Left lung (tissue), 10 donors: Measurements from ENCODE around the gene HGS. TPM values are rescaled to one million over a fixed set of nuclear protein-coding genes. Genes with fewer than 3 reads are reported as not detected.

Experiments
- ATAC-seq: fragments of 200-7000 bp; cut with Tn5 transposase; one replicate; pipeline ENCODE4 v1.9.1; 2020; ENCODE audit warnings: moderate library complexity
- DNase-seq, 4 donors: peaks; one replicate each; pipeline ENCODE4 v3.0.0-alpha.2; 2013 to 2020
- H3K27ac ChIP-seq, 2 donors: fragments of 200-600 bp; sonication (generic) in 1 of 2; one replicate each; pipeline versions ENCODE4 v1.5.0 to v1.8.0; 2020 to 2021
- H3K27me3 ChIP-seq, 2 donors: fragments of 200-600 bp; sonication (generic) in 1 of 2; one replicate each; pipeline versions ENCODE4 v1.5.0 to v1.8.0; 2020 to 2021
- H3K36me3 ChIP-seq, 2 donors: fragments of 200-600 bp; sonication (generic) in 1 of 2; one replicate each; pipeline versions ENCODE4 v1.5.0 to v1.8.0; 2020 to 2021
- H3K4me1 ChIP-seq, 2 donors: fragments of 200-600 bp; one replicate each; pipeline ENCODE4 v1.8.0; 2021
- H3K4me3 ChIP-seq, 2 donors: fragments of 200-600 bp; sonication (generic) in 1 of 2; one replicate each; pipeline versions ENCODE4 v1.5.0 to v1.8.0; 2020 to 2021; ENCODE audit warnings: mild to moderate bottlenecking in 1 of 2
- H3K9me3 ChIP-seq, 2 donors: fragments of 200-600 bp; sonication (generic) in 1 of 2; one replicate each; pipeline versions ENCODE4 v1.5.0 to v1.8.0; 2020 to 2021
- intact Hi-C, 2 donors: fragments of 100-400 bp; cut with DNase I; formaldehyde crosslinking; loops; one replicate each; pipeline versions ENCODE4 v1.11.2 to v1.14.2; 2022
- polyA plus RNA-seq, 6 donors: library from polyadenylated mRNA; unstranded; fragments of 120-200 nt; gene quantifications; one replicate each; pipeline ENCODE4 v1.2.1, GENCODE V29; 2013; ENCODE audit not compliant: insufficient read length in 6 of 6
- total RNA-seq, 2 donors: library from RNA; stranded (reverse); fragmentation: NEBNext Ultra II Directional; extraction: Animal tissue kit (Norgen Biotek cat#: 25700); gene quantifications; one replicate each; pipeline ENCODE4 v1.2.1, GENCODE V29; 2021
- TF ChIP-seq, protein P1 (sequence below), 2 donors: fragments of 200-600 bp; sonication (generic) in 1 of 2; IDR thresholded peaks; one replicate each; pipeline versions ENCODE4 v1.5.0 to v1.8.0; 2021; ENCODE audit warnings: antibody characterized with exemption in 2 of 2
- donor health status: DM: no; HTN: yes; CAD: no.
- donor health status: DM: no; HTN: no; CAD: no.

The HGS gene
- total and polyA plus RNA-seq, 8 donors: 72.9 to 123 (median 88.2) TPM

DNA sequence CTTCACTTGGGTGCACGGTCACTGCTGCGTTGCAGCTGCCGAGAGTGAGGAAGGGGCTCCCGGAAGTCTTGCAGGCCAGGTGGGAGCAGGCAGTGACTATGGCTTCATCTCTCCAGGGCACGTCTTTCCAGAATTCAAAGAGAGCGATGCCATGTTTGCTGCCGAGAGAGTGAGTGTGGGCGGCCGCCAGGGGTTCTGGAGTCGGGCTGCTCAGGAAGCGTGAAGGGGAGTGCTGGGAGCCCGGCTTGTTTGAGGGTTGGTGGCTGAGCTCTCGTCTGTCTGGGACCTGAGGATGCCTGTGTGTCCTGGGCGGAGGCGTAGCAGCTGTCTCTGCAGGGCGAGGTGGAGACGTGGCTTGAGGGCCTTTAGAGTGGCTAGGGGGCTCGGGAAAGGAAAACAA, 6.3 kb downstream of the HGS start:
- DNase-seq (no peak), ATAC-seq (no peak)
- Histone ChIP-seq H3K27ac (no peak overlapping the region), H3K9me3 (no peaks in the 10 kb centered on the region), H3K27me3 (no peaks in the 10 kb centered on the region), H3K4me1 (peaks cover 4 to 11% of the 10 kb centered on the region in 2 donors), H3K4me3 (no peak overlapping the region), H3K36me3 (peaks cover 0 to 98% of the 10 kb centered on the region in 2 donors)
- TF ChIP-seq, protein P1, sequence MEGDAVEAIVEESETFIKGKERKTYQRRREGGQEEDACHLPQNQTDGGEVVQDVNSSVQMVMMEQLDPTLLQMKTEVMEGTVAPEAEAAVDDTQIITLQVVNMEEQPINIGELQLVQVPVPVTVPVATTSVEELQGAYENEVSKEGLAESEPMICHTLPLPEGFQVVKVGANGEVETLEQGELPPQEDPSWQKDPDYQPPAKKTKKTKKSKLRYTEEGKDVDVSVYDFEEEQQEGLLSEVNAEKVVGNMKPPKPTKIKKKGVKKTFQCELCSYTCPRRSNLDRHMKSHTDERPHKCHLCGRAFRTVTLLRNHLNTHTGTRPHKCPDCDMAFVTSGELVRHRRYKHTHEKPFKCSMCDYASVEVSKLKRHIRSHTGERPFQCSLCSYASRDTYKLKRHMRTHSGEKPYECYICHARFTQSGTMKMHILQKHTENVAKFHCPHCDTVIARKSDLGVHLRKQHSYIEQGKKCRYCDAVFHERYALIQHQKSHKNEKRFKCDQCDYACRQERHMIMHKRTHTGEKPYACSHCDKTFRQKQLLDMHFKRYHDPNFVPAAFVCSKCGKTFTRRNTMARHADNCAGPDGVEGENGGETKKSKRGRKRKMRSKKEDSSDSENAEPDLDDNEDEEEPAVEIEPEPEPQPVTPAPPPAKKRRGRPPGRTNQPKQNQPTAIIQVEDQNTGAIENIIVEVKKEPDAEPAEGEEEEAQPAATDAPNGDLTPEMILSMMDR (IDR thresholded peaks at IDR 0.05): no peak
- intact Hi-C loops: no loop called here

DNA sequence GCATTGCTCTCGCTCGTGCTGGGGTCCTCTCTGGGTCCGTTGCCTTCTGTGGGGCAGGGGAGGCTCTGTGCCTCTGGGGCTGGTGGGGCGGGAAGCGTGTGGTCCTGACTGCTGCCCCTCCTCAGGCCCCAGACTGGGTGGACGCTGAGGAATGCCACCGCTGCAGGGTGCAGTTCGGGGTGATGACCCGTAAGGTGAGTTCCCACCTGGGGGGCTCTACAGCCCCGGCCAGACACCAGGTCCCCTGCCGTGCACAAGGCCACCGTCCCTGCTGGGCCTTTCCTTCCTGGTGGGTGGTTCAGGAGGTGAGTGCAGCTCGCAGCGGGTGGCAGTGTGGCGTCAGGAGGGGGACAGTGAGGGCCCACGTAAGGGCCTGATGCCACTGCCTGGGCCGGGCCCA, 6.7 kb downstream of the HGS start:
- H3K9me3 ChIP-seq: no peaks in the 10 kb centered on the region
- peaks cover 0 to 7% of the 10 kb centered on the region in 2 donors for H3K4me1 ChIP-seq
- no peak overlapping the region for H3K27ac ChIP-seq
- intact Hi-C loops: no loop called here
- TF ChIP-seq, protein P1 (IDR thresholded peaks at IDR 0.05): no peak
- H3K4me3 ChIP-seq: no peak overlapping the region
- peaks cover 0 to 100% of the 10 kb centered on the region in 2 donors for H3K36me3 ChIP-seq
- DNase-seq: no peak
- H3K27me3 ChIP-seq: no peaks in the 10 kb centered on the region
- no peak for ATAC-seq

DNA sequence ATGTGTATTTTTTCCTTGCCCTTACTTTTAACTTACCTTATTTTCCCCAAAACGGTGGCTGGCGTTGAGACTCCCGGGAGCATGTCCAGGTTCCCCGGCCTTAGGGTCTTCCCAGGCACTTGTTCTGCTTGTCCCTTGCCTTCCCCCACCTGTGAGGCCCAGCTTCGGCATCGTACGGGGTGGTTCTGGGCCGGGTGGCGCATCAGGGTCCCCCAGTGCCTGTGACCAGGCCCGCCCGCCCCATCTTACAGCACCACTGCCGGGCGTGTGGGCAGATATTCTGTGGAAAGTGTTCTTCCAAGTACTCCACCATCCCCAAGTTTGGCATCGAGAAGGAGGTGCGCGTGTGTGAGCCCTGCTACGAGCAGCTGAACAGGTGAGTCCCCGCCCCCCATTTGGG, 7.4 kb downstream of the HGS start:
- H3K27ac ChIP-seq: no peak overlapping the region
- no peak overlapping the region for H3K4me3 ChIP-seq
- TF ChIP-seq, protein P1 (IDR thresholded peaks at IDR 0.05): no peak
- no peak for DNase-seq
- intact Hi-C loops: no loop called here
- peaks cover 0 to under 1% of the 10 kb centered on the region in 2 donors for H3K4me1 ChIP-seq
- H3K36me3 ChIP-seq: peaks cover 0 to 100% of the 10 kb centered on the region in 2 donors
- H3K9me3 ChIP-seq: no peaks in the 10 kb centered on the region
- H3K27me3 ChIP-seq: no peaks in the 10 kb centered on the region
- no peak for ATAC-seq

DNA sequence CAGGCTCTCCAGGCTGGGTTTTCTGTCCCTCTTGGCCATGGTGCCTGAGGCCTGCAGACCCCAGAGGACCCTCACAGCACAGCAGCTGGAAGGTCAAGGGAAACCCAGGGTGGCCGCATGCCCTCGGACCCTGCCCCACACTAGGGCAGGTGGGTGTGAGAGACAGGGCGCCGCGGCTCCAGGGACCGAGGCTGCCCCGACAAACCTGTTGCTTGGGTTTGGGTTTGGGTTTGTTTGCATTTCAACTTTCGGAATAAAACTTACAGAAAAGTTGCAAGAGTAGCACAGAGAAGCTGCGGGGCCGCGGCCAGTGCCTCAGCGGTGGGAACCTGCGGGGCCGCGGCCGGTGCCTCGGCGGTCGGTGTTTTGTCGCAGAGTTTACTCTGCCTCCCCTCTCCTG, 7.8 kb downstream of the HGS start:
- peaks cover 0 to 100% of the 10 kb centered on the region in 2 donors for H3K36me3 ChIP-seq
- intact Hi-C loops: no loop called here

DNA sequence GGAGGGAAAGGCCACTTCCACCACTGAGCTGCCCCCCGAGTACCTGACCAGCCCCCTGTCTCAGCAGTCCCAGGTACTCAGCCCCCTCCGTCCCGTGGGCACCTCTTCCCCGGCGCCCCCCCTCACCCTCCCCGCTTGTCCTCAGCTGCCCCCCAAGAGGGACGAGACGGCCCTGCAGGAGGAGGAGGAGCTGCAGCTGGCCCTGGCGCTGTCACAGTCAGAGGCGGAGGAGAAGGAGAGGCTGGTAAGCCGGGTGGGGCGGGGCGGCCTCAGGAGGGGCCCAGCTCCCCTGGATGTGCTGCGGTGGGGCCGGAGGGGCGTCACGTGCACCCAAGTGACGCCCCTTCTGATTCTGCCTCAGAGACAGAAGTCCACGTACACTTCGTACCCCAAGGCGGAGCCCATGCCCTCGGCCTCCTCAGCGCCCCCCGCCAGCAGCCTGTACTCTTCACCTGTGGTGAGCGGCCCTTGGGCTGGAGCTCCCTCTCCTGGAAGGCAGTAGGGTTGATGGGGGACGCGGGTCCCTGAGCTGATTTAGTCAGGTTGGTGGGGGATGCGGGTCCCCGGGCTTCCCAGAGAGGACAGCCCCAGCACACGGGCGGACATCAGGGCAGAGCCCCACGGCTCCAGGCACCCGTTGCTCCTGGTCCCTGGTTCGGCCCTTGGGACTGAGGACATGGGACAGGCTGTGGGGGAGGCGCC, 9.8 kb downstream of the HGS start:
- TF ChIP-seq, protein P1 (IDR thresholded peaks at IDR 0.05): no peak
- Histone ChIP-seq H3K4me3 (no peak overlapping the region), H3K9me3 (no peaks in the 10 kb centered on the region), H3K36me3 (peaks cover 0 to 100% of the 10 kb centered on the region in 2 donors), H3K4me1 (no peaks in the 10 kb centered on the region), H3K27me3 (no peaks in the 10 kb centered on the region), H3K27ac (no peak overlapping the region)
- intact Hi-C loops: no loop called here
- ATAC-seq (no peak), DNase-seq (no peak)

More for the DNA sequence above, 7.8 kb downstream of the HGS start:
- ATAC-seq: no peak
- DNase-seq: no peak
- H3K27ac ChIP-seq: no peak overlapping the region
- H3K9me3 ChIP-seq: no peaks in the 10 kb centered on the region
- H3K4me1 ChIP-seq: no peaks in the 10 kb centered on the region
- TF ChIP-seq, protein P1 (IDR thresholded peaks at IDR 0.05): no peak
- no peaks in the 10 kb centered on the region for H3K27me3 ChIP-seq
- no peak overlapping the region for H3K4me3 ChIP-seq
